Breast epithelium (tissue), 3 donors: ENCODE results near the gene COL26A1.

Experiments used
- CTCF ChIP-seq, 3 donors: fragments of 450-650 bp; IDR thresholded peaks; one replicate each; pipeline ENCODE4 v1.5.1; 2016 to 2017; ENCODE audit warnings: antibody characterized with exemption in 3 of 3, mild to moderate bottlenecking in 3 of 3, moderate library complexity in 3 of 3
- POLR2AphosphoS5 ChIP-seq, 3 donors: sonication (generic); formaldehyde crosslinking; IDR thresholded peaks; one replicate each; pipeline ENCODE4 v1.6.1; 2017; ENCODE audit warnings: antibody characterized with exemption in 3 of 3

- TF ChIP-seq POLR2AphosphoS5 (IDR thresholded peaks at IDR 0.05) = no peak
- no peak for TF ChIP-seq CTCF (IDR thresholded peaks at IDR 0.05)
These were observed 166.9 kb downstream of the COL26A1 start for GRCh38 chr7:101529560-101529959.
